GM12891 (cell line): ENCODE measurements around the gene ADGRF1.

Experiments used
- POLR2A ChIP-seq: IDR thresholded peaks from 2 replicates; pipeline ENCODE4 v1.6.1; 2011; ENCODE audit warnings: low read depth, low read length, control low read depth
- POLR2AphosphoS5 ChIP-seq: IDR thresholded peaks from 2 replicates; pipeline ENCODE4 v1.6.1; 2011; ENCODE audit warnings: low read depth, low read length, control low read depth
- POU2F2 ChIP-seq: IDR thresholded peaks from 2 replicates; pipeline ENCODE4 v1.6.1; 2011; ENCODE audit warnings: low read depth, mild to moderate bottlenecking, control low read depth, low read length, moderate library complexity
- SPI1 ChIP-seq: IDR thresholded peaks from 2 replicates; pipeline ENCODE4 v1.6.1; 2011; ENCODE audit warnings: low read depth, low read length, control low read depth
- TAF1 ChIP-seq: IDR thresholded peaks from 2 replicates; pipeline ENCODE4 v1.6.1; 2011; ENCODE audit warnings: low read depth, low read length, control low read depth

- TF ChIP-seq POLR2AphosphoS5: no peak
- TF ChIP-seq POU2F2: no peak
- TF ChIP-seq SPI1: no peak
- TF ChIP-seq POLR2A: no peak
- no peak for TF ChIP-seq TAF1
Observed at GRCh38 chr6:47034926-47035325, 7.2 kb downstream of the ADGRF1 start.
